Measurements from ENCODE around the gene CAAP1. TPM values are rescaled to one million over a fixed set of nuclear protein-coding genes. Genes with fewer than 3 reads are reported as not detected.

CAAP1 gene
- total RNA-seq, 1 experiment from 2014 or later = 9.2 TPM

DNA sequence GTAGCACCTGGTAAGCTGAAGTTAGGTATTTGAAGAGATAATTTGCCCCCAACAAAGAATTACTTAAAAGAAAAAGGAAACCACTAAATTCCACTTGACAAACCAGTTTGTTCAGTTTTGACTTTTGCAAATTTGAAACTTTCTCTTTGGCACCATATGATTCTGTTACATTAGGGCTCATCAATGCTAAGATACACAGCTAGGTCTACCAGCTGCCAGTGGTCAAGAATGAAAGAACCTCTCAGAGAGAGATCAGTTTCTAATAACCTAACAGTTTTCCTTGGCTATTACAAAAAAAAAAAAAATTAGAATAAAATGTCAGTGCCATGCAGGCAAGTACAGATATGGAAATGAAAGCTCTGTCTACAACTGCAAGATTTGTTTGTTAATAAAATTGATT lies 92.3 kb downstream of the CAAP1 start:
- TF ChIP-seq, protein P1, sequence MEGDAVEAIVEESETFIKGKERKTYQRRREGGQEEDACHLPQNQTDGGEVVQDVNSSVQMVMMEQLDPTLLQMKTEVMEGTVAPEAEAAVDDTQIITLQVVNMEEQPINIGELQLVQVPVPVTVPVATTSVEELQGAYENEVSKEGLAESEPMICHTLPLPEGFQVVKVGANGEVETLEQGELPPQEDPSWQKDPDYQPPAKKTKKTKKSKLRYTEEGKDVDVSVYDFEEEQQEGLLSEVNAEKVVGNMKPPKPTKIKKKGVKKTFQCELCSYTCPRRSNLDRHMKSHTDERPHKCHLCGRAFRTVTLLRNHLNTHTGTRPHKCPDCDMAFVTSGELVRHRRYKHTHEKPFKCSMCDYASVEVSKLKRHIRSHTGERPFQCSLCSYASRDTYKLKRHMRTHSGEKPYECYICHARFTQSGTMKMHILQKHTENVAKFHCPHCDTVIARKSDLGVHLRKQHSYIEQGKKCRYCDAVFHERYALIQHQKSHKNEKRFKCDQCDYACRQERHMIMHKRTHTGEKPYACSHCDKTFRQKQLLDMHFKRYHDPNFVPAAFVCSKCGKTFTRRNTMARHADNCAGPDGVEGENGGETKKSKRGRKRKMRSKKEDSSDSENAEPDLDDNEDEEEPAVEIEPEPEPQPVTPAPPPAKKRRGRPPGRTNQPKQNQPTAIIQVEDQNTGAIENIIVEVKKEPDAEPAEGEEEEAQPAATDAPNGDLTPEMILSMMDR (IDR thresholded peaks at IDR 0.05; ENCODE audit: insufficient read depth in 1 of 2, low read depth in 1 of 2, low read length in 1 of 2, severe bottlenecking in 1 of 2, unreplicated experiment in 1 of 2) = no peak
- Mint-ChIP-seq H3K36me3 (ENCODE audit: insufficient read depth, unreplicated experiment) (no peaks in the 10 kb centered on the region), H3K4me1 (ENCODE audit: low read depth, unreplicated experiment) (no peaks in the 10 kb centered on the region), H3K9me3 (ENCODE audit: unreplicated experiment) (no peaks in the 10 kb centered on the region), H3K27me3 (ENCODE audit: insufficient read depth, unreplicated experiment) (no peaks in the 10 kb centered on the region), H3K27ac (ENCODE audit: unreplicated experiment) (no peak overlapping the region), H3K4me3 (ENCODE audit: unreplicated experiment) (no peak overlapping the region)
- no peaks in the 10 kb centered on the region for H3K27me3 ChIP-seq (replicated peaks; ENCODE audit: control insufficient read depth, insufficient read depth, low read length)
- intact Hi-C loops (cut with micrococcal nuclease; ENCODE audit: unreplicated experiment) = no loop called here
- ChIA-PET CTCF (no interaction called here), POLR2A (no interaction called here)
- H3K9me3 ChIP-seq = no peaks in the 10 kb centered on the region
- H3K4me1 ChIP-seq = no peaks in the 10 kb centered on the region
- BruUV-seq (replicated peaks) = no TSS peak
- H3K36me3 ChIP-seq (ENCODE audit: control insufficient read depth, insufficient read depth, low read length) = no peaks in the 10 kb centered on the region
- no peak for DNase-seq
- no peak overlapping the region for H3K4me3 ChIP-seq (ENCODE audit: low read depth, low read length)

- H3K9me3 Mint-ChIP-seq (ENCODE audit: unreplicated experiment) = no peaks in the 10 kb centered on the region
- DNase-seq = no peak
- Histone ChIP-seq H3K4me3 (ENCODE audit: low read depth, low read length) (no peak overlapping the region), H3K9me3 (no peaks in the 10 kb centered on the region), H3K4me1 (no peaks in the 10 kb centered on the region), H3K27me3 (replicated peaks; ENCODE audit: control insufficient read depth, insufficient read depth, low read length) (no peaks in the 10 kb centered on the region), H3K36me3 (ENCODE audit: control insufficient read depth, insufficient read depth, low read length) (no peaks in the 10 kb centered on the region)
- H3K36me3 Mint-ChIP-seq (ENCODE audit: insufficient read depth, unreplicated experiment) = no peaks in the 10 kb centered on the region
- H3K4me3 Mint-ChIP-seq (ENCODE audit: unreplicated experiment) = no peak overlapping the region
- H3K27me3 Mint-ChIP-seq (ENCODE audit: insufficient read depth, unreplicated experiment) = no peaks in the 10 kb centered on the region
- no peak overlapping the region for H3K27ac Mint-ChIP-seq (ENCODE audit: unreplicated experiment)
- POLR2A ChIA-PET = no interaction called here
- BruUV-seq (replicated peaks) = no TSS peak
- no peaks in the 10 kb centered on the region for H3K4me1 Mint-ChIP-seq (ENCODE audit: low read depth, unreplicated experiment)
- intact Hi-C loops (cut with micrococcal nuclease; ENCODE audit: unreplicated experiment) = no loop called here
- TF ChIP-seq, protein P1 (IDR thresholded peaks at IDR 0.05; ENCODE audit: insufficient read depth in 1 of 2, low read depth in 1 of 2, low read length in 1 of 2, severe bottlenecking in 1 of 2, unreplicated experiment in 1 of 2) = no peak
- CTCF ChIA-PET = no interaction called here
Measured at GRCh38 chr9:26791274-26791673, 101.3 kb downstream of the CAAP1 start.

Other genes starting within 250 kb of the CAAP1 start
- gene PLAA, start 54.4 kb upstream of the CAAP1 start, total RNA-seq (2022) = 12.9 and 14.3 TPM in 2 replicates
- gene IFT74, start 63.6 kb upstream of the CAAP1 start, total RNA-seq (2022) = 3.6 and 3.7 TPM in 2 replicates
- not detected in 2 replicates for gene LRRC19, start 112.9 kb upstream of the CAAP1 start, total RNA-seq (2022)
- gene TEK, start 216.4 kb upstream of the CAAP1 start, total RNA-seq (2022) = not detected in 2 replicates

Data from Caco-2 (cell line).